Upper lobe of left lung (tissue), 4 donors: ENCODE data around the gene LARGE1.

Source experiments
- CTCF ChIP-seq, 6 experiments: fragments of 450-650 bp in 4 of 6; fragments of 200-600 bp in 2 of 6; sonication (generic) in 2 of 6; IDR thresholded peaks; one replicate each; pipeline ENCODE4 v1.5.1; 2016 to 2019; ENCODE audit warnings: antibody characterized with exemption in 6 of 6
- EP300 ChIP-seq, 4 donors: sonication (generic); formaldehyde crosslinking; IDR thresholded peaks; one replicate each; pipeline ENCODE4 v1.5.1; 2017; ENCODE audit warnings: antibody characterized with exemption in 4 of 4, control low read depth in 2 of 4
- POLR2A ChIP-seq, 4 donors: fragments of 450-650 bp; IDR thresholded peaks; one replicate each; pipeline ENCODE4 v1.5.1; 2016 to 2017; ENCODE audit warnings: antibody characterized with exemption in 4 of 4, mild to moderate bottlenecking in 2 of 4
- POLR2AphosphoS5 ChIP-seq, 2 donors: sonication (generic); formaldehyde crosslinking; IDR thresholded peaks; one replicate each; pipeline ENCODE4 v1.5.1; 2017; ENCODE audit warnings: antibody characterized with exemption in 2 of 2

GRCh38 chr22:33459137-33459536 lies 461.1 kb downstream of the LARGE1 start:
- no peak for TF ChIP-seq CTCF (IDR thresholded peaks at IDR 0.05)
- TF ChIP-seq POLR2A (IDR thresholded peaks at IDR 0.05): no peak
- TF ChIP-seq EP300 (IDR thresholded peaks at IDR 0.05): no peak
- no peak for TF ChIP-seq POLR2AphosphoS5 (IDR thresholded peaks at IDR 0.05)
